ENCODE data around the gene DUSP5. TPM values are rescaled to one million over a fixed set of nuclear protein-coding genes. Genes with fewer than 3 reads are reported as not detected.

The DUSP5 gene
- total and polyA plus RNA-seq, 2 of the 4 experiments (the other 2 are of a cell fraction), result 42.1 to 48.1 TPM

DNA sequence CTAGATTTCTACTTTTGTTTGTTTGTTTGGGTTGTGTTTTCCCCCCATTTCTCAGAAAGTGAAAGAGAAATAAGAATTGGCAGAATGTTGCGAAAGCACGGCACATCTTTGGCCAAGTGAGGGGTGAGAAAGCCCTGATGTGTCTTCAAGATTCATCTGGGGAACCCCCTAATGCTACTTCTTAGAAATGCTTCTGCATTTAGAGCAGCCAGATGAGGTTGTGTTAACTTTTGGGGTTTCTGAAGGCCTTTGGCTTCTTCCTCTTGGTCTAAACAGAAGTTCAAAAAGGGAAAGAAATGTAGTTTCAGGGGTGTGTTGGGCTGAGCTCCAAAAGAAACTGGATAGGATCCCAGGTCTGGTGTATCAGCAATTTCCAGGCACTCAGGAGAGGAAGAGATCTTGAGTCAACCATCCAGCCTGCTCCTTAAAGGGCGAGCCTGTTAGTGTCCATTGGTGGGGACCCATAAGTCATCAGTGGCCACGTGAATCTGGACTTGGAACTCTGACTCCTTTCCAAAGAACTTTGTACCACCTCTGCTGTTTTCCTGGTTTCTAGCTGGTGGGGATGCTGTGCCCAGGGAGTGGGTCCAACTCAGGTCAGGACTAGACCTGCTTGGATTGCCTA is 6.5 kb downstream of the DUSP5 start (continued):
- TF ChIP-seq RFX5 (IDR thresholded peaks at IDR 0.05; ENCODE audit: low read depth, low read length), result no peak
- no peak for TF ChIP-seq RAD21 (IDR thresholded peaks at IDR 0.05; ENCODE audit: low read length)
- 0 out of 2 replicates have a peak, but pooled peaks have one; percentile 16 for TF ChIP-seq POLR2A (IDR thresholded peaks at IDR 0.05; ENCODE audit: low read depth, low read length)

DNA sequence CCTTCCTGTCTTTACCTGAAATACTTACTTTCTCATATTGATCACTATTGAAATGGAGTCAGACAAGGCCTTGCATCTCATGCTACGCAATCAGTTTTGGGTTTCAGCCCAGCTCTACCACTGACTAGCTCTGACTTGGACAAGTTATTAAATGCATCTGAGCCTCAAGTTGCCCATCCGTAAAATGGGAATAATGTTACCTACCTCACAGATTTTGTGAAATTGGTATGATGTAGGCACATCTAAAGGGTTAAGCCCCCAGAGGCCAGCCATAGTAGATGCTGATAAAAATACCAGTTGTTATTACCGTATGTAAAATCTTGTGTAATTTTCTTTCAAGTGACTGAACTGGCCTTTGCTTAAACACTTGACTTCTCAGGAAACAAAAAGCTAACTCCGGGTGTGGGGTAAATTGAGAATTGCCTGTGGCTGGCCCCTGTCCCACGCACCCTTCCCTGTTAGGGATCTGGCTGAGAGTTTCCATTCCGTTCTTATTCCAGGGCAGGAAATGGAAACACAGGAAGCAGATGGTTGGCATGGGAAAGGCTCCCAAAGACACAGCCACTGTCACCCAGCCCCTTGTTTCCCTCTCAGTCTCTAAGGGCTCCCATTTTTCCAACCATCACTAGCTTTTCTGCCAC is 7.5 kb downstream of the DUSP5 start:
- Histone ChIP-seq H3K79me1 (ENCODE audit: low read depth in 1 of 2, low read length in 2 of 2) (peaks cover 50 to 96% of the 10 kb centered on the region in 2 experiments), H4K8ac (ENCODE audit: low read depth in 2 of 2, low read length in 2 of 2) (no peak overlapping the region), H2AFZ (replicated peaks; ENCODE audit: low read length, poor library complexity) (no peak overlapping the region), H3K18ac (ENCODE audit: low read depth, low read length) (0 out of 2 replicates have a peak overlapping the region, but pooled peaks have one; percentile 17), H2BK20ac (ENCODE audit: low read depth, low read length) (no peak overlapping the region), H2AK5ac (ENCODE audit: low read depth, low read length) (no peak overlapping the region), H3K27me3 (ENCODE audit: control insufficient read depth, insufficient read depth, low read length) (no peaks in the 10 kb centered on the region), H4K20me1 (ENCODE audit: insufficient read depth, low read length) (peaks cover 83% of the 10 kb centered on the region), H3K9me1 (ENCODE audit: insufficient read depth, low read length) (peaks cover 36% of the 10 kb centered on the region), H4K91ac (ENCODE audit: insufficient read depth, low read depth, low read length) (no peak overlapping the region), H3K27ac (ENCODE audit: insufficient read depth, low read length) (no peak overlapping the region), H3K4ac (ENCODE audit: low read depth, low read length) (no peak overlapping the region), H3K4me3 (ENCODE audit: insufficient read depth, low read depth, low read length) (no peak overlapping the region), H3K4me2 (ENCODE audit: low read depth, low read length) (no peak overlapping the region), H3K36me3 (ENCODE audit: control insufficient read depth, insufficient read depth, low read length) (peaks cover 49% of the 10 kb centered on the region), H3K23ac (ENCODE audit: low read depth, low read length) (no peak overlapping the region), H2AK9ac (replicated peaks; ENCODE audit: low read depth, low read length, poor library complexity) (no peak overlapping the region), H2BK15ac (ENCODE audit: low read depth, low read length) (peak overlapping the region; percentile 56; the same call in 1 of the 3 replicates), H3K9ac (ENCODE audit: low read depth, low read length) (no peak overlapping the region), H3K9me3 (ENCODE audit: control insufficient read depth, insufficient read depth, low read length) (no peaks in the 10 kb centered on the region), H2BK5ac (ENCODE audit: low read depth, low read length, poor library complexity, severe bottlenecking) (no peak overlapping the region), H2BK120ac (ENCODE audit: low read depth, low read length) (no peak overlapping the region), H3K14ac (replicated peaks; ENCODE audit: low read depth, low read length) (no peak overlapping the region), H3K4me1 (ENCODE audit: control insufficient read depth, insufficient read depth, low read length) (peaks cover 25% of the 10 kb centered on the region), H4K5ac (ENCODE audit: low read depth, low read length) (no peak overlapping the region), H3K56ac (ENCODE audit: extremely low read depth, insufficient read depth, low read length) (no peak overlapping the region)
- ChIA-PET CTCF (interaction anchor here (0.8 kb wide), 1 partner anchor 77 kb away, joined by 3 read pairs; no protein-coding TSS in a partner anchor), POLR2A (ENCODE audit: unreplicated experiment) (no interaction called here)
- 90% methylated on average over 2 of the region's 6 CpGs; no CpG with 5 or more reads in 1 of the 2 experiments for WGBS, 2 experiments (ENCODE audit: extremely low coverage in 2 of 2, insufficient read length in 1 of 2)
- dilution Hi-C loops (cut with HindIII; ENCODE audit: low sequenced_read_pairs, unreplicated experiment) (no loop called here), intact Hi-C loops (cut with micrococcal nuclease) (no loop called here), in situ Hi-C loops (cut with MboI; ENCODE audit: low sequenced_read_pairs) (no loop called here)
- BruUV-seq (replicated peaks), result no TSS peak
- no peak for DNase-seq
- no peak for ATAC-seq (ENCODE audit: low read depth)
- TF ChIP-seq POLR2A (IDR thresholded peaks at IDR 0.05; ENCODE audit: low read depth, low read length) (peak; percentile 35; the same call in 1 of the 2 replicates), RCOR1 (IDR thresholded peaks at IDR 0.05; ENCODE audit: insufficient replicate concordance, low read length) (no peak)
